HG03103 (cell line): ENCODE results near the gene KLF13.

Experiments used
- ATAC-seq: cut with Tn5 transposase; IDR thresholded peaks from one replicate; pipeline ENCODE4 v1.9.1; 2021; ENCODE audit warnings: low read depth; ENCODE audit not compliant: unreplicated experiment

Gene KLF13

DNA sequence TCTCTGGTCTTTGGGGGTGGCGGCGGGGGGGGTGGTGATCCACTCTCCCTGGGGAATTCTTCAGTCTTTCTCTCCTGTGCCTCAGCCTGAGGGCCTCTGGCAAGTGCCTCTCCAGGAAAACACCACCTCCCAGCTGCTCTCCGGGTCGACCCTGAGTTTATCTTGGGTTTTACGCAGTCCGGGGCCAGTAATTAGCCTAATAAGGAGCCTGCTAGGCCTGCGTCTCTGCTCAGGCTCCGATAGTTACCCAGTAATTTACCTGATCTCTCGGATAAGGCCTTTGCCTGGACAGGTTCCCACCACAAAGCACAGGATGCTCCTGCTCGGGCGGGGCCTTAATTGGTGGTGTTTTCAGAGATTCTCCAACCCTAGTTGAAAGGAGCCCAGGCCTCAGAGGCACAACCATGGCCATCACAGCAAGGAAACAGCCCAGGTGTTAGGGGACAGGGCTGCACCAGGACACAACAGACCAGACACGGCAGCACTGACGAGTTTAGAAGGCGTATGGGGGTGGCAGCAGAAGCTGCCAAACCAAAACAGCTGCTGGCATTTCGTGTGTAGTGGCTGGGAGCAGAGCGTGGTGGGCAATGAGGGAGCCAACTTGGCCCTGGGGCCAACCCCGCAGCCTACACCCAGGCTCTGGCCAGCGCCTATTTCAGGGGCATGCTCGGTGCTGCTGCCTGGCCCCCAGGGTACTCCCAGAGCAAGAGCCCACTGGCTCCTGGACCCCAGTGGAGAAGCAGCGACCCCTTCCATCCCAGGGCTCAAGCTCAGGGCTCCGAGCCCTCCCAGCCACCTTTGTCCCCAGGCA is 71.4 kb downstream of the KLF13 start:
- ATAC-seq: no peak

DNA sequence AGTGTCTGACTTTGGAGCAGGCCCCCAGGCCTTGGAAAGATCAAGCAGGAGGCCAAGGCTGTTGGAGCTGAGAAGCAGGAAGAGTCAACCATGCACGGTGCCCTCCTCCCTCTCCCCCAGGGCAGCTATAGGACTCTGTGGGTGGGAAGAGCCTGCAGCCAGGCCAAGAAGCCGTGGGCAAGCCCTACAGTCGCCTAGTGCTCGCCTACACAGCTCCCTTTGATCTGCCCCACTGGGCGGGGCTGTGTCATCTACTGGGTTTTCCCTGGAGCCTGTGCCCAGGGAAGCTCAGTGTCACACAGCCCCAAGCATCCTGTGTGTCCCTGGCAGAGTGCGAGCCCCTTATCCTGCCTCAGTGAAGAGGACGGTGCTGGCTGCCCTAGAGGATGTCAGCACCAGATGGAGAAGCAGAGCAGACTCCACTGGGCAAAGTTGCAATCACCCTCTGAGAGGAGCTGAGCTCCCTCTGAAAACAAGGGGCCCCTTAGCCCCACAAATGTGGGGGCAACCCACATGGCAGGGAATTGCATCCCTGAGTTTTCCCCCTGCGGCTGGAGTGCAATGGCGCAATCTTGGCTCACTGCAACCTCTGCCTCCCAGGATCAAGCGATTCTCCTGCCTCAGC is 72.2 kb downstream of the KLF13 start:
- ATAC-seq: no peak

DNA sequence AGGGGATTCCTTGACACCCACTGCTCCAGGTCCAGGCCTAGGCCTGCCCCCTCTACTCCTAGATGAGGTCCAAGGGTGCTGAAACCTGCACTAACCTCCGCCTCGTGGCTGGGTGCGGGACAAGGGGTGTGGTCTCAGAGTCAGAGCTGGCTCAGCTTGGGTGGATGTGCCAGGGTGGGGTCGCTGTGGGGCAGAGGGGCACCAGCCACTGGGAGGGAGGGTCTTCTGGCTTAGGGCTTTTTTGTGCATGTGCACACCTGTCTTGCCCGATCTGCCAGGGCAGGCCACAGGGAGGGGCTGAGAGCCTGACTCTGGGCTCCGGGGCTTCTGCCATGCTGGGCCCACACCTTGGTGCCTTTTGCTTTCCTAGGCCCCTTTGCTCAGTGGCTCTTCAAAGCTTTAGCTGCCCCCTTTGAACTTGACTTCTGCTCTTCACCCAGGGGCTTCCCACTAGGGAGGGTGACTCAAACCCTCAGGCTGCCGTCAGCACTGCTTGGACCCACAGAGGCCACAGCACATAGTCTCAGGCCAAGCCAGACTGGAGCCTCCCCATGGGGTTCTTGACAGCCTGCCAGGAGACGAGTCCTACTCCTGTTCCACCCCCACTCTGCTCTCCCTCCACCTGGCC is 73.0 kb downstream of the KLF13 start:
- no peak for ATAC-seq

DNA sequence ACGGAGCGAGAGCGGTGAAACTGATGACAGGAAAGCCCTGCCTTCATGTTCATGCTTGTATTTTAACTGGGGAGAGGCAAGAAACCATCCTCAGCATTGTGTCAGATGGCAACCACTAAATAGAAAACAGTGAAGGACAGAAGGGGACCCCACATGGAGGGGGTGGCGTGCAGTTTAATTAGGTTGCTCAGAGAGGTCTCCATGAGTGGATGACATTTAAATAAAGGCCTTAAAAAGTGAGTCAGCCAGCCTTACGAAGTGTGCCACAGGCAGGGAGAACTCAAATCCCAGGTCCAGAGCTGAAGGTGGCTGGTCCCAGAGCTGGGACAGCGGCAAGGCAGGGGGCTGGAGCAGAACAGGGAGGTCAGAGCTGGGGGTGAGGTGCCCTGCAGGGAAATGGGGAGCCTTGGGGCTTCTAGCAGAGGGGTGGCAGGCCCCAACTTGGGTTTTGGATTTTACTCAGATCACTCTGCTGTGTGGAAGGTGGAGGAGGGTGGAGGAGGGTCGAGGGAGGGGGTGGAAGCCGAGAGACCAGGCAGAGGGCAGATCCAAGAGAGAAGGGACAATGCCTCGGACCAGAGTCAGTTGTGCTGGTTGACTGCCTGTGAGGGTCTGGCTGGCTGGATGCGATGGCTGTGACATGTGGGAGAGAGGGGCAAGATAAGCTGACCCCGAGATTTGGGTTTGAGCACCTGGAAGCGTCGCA is 73.7 kb downstream of the KLF13 start:
- ATAC-seq: no peak

DNA sequence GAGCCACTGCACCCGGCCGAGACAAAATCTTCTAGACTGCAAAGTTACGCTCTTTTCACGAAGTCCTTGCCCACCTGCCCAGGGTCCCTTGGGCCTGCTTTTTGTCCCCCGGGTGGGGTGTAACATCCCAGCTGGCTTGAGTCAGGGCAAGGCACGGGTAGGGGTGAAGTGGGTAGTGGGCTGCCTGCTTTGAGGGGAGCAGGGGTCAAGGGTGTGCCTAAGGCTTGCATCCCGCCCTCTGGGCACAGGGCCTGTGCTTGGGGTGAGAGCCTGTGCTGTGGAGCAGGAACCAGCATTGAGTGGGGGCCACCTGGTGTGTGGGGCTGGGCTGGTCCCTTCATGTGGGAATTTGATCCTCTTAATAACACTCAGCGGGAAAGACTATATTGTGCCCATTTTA is 74.6 kb downstream of the KLF13 start:
- no peak for ATAC-seq

DNA sequence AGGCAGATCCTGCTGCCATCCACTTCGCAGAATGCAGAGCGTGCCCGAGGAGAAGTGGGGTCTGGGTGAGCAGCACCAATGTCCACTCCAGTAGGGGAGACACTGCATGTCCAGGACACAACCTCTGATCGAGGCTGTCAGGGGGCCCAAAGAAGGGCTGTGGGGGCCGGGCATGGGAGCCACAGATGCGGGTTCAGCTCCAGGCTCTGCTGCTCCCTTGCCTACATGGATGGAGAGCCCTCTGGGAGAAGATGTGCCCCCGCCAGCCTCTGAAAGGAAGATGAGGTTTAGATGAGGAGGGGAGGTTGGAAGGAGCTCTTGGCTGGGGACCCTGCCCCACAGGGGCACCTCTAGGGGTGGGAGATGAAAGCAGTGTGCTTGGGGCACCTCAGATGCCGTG is 75.4 kb downstream of the KLF13 start:
- ATAC-seq: no peak

DNA sequence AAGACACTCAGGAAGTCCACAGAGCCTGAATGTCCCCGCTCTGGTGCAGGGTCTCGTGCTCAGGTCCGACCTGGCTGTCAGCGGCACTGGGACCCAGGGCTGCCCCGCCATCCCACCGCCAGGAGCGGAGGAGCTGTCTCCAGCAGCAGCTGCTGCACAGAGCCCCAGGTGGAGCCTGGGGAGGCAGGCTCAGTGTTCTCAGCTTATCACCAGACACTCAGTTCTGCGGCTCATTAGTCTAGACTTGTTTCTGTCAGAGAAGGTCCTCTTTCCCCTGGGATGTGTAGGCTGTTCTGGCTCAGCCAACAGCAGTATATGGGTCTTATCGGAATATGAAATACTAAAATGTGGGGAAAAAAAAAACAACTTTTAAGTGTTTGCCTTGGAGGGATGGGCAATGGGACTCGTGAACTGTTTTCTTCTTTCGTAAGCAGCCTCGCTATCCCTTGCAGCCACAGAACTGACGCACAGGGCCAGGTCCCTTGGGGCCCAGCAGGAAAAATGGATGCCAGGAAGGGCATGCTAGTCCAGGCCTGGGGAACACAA is 75.9 kb downstream of the KLF13 start:
- ATAC-seq: no peak

DNA sequence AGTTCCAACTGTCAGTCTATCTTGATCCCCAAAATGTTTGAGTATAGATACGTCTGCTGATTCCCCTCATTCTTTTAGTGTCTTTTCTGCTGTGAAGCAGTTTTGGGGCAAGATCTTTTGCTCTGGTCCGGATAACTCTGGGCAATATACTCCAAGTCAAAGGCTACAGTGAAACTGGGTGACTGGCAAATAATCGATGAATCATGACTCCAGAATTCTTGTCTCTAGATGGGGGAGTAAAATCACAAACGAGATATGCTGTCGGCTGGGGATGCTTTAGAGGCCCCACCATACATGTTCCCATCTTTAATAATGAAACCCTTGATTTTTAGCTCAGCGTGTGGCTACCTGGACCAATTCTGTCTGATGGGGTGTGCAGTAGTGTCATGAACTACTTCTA is 76.5 kb downstream of the KLF13 start:
- no peak for ATAC-seq

DNA sequence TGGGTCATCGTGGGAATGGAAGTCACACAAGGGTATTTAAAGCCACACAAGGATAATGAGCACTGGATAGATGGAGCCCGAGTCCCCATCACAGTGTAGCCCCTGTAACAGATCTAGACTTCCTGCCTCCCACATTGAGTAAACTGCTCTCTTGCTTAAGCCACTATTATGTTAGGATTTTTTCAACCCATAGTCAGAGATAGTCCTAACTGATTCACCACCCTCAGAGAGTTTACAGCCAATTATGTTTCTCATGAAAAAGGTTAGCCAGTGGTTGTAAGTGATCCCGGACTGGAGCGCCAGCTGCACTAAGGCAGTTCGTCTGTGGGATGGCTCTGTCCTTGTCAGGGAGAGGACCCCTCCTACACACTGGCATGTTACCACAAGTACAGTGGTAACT is 77.0 kb downstream of the KLF13 start:
- ATAC-seq: no peak

DNA sequence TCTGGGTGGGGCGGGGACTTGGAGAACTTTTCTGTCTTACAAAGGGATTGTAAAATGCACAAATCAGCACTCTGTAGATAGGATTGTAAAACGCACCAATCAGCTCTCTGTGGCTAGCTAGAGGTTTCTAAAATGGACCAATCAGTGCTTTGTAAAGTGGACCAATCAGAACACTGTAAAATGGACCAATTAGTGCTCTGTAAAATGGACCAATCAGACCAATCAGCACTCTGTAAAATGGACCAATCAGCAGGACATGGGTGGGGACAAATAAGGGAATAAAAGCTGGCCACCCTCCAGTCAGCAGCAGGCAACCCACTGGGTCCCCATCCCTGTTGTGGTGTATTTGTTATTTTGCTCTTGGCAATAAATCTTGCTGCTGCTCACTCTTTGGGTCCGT is 77.7 kb downstream of the KLF13 start:
- no peak for ATAC-seq

DNA sequence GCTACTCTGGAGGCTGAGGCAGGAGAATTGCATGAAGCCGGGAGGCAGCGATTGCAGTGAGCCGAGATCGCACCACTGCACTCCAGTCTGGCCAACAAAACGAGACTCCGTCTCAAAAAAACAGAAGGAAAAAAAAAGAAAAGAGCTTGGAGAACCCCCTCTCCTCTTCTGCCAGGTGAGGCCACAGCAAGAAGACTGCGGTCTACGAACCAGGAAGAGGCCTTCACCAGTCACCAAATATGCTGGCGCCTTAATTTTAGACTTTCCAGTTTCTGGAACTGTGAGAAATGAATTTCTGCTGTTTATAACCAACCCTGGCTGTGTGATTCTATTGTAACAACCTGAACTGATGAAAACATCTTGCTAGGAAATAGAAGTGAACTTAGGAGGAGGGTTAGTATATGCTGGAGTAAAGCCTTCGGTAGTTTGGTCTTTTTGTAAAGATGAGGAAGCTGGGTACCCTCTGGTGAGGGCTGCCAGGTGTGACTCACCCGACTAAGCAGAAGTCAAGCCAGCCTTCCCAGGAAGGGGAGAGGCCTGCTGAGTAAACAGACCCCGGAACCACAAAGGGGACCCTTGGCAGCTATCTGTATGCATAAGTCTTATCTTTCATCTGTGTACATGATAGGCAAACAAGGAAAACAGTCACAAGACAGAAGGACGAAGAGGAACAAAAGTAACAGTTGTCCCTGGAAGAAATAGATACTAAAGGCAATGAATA is 78.7 kb downstream of the KLF13 start:
- no peak for ATAC-seq

DNA sequence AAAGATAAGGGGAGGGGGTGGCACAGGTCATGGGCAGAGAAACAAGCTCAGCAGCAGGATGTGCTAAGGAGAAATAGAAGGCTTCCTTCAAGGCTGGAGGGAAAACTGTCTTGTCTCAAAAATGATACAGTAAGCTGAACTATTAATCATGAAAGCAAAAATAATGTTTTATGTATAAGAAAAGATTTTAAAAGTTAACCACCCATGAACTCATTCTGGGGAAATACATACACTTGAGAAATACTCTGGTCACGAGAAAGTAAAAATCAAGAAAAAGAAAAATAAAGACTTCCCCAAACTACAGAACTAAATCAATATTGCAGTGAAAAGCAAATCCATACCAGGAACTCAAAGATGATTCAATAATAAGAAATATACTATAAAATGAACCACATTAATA is 80.7 kb downstream of the KLF13 start:
- no peak for ATAC-seq

DNA sequence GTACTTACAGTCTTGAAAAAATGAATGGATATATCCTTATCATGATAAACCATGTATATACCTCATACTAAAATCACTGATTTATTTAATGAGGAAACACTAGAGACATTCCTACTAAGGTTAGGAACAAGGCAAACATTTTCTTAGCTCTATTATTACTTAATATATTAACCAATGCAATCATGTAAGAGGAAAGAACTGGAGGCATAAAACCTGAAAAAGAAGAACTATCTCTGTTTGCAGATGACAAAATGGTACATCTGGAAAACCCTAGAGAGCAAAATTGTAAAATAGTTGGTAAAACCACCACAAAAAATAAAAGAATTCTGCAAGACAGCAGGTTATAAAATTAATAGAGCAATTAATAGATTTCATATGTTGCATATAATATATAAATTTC is 81.2 kb downstream of the KLF13 start:
- ATAC-seq: no peak

DNA sequence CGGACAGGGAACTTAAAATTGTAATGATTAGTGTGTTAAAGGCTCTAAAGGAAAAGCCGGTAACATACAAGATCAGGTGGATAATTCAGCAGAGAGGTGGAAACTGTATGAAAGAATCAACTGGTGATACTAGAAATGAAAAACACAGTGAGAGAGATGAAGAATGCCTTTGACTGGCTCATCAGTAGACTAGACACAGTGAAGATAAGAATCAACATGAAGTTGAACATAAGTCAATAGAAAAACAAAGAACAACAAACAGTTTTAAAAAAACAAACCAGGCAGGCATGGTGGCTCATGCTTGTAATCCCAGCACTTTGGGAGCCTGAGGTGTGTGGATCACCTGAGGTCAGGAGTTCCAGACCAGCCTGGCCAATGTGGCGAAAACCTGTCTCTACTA is 82.1 kb downstream of the KLF13 start:
- ATAC-seq: no peak

DNA sequence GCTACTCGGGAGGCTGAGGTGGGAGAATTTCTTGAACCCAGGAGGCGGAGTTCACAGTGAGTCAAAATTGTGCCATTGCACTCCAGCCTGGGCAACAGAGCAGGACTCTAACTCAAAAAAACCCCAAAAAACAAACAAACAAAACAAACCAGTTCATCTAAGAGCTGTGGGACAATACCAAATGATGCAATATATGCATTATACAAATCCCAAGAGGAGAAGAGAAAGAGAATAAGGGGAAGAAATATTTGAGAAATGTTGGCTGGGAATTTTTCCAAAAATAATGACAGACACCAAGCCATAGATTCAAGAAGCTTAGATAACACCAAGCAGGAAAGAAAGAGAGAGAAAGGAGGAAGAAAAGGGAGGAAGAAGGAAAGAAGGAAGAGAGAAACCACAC is 82.5 kb downstream of the KLF13 start:
- ATAC-seq: no peak

DNA sequence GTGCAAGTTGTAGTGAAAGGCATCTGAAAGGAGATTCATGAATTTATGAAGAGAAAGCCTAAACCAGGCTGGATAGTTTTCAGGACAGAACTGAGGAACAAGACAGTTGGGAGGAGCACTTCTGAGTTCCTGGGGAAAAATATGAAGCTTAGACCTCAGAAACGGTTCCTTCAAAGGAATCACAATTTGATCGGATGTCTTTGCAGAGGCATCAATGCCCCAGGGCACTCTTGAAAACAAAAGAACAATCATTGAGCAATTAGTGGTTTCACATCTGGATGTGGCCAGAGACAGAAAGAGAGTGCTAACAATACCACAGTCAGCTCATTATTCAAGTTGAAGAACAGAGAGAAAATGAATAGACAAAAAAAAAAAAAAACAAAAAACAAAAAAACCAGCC is 86.2 kb downstream of the KLF13 start:
- ATAC-seq: no peak

DNA sequence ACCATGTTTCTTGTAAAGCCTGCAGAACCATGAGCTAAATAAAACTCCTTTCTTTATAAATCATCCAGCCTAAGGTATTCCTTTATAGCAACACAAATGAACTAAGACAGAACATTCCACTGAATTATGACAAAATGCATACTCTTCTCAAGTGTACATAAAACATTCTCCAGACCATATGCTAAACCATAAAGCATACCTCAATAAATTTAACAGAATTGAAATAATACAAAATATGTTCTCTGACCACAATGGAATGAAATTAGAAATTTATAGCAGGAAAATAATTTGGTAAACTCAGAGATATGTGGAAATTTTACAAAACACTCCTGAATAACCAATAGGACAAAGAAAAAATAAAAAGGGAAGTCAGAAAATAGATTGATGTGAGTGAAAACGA is 88.6 kb downstream of the KLF13 start:
- no peak for ATAC-seq

DNA sequence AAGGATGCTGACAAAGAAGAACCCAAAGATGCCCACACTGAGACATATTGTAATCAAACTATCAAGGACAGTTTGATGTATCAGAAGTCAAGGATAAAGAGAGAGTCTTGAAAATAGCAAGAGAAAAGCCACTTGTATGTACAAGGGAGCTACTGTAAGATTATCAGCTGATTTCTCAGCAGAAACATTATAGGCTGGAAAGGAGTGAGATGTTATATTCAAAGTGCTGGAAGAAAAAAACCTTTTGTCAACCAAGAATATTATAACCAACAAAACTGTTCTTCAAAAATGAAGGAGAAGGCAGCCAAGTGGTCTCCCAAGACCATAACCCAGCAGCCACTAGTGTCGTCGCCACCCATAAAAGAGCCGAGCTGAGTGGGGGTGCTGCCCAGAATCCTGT is 93.2 kb downstream of the KLF13 start:
- no peak for ATAC-seq

DNA sequence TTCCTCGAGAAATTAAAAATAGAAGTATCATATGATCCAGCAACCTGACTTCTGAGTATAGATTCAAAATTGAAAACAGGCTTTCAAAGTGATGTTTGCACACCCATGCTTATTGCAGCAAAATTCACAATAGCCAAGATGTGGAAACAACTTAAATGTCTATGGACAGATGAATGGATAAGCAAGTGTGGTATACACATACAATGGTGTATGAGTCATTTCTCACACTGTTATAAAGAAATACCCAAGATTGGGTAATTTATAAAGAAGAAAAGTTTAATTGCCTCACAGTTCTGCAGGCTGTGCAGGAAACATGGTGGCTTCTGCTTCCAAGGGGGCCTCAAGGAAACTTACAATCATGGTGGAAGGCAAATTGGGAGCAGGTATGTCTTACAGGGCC is 100.8 kb downstream of the KLF13 start:
- ATAC-seq: no peak
